GM04503 (cell line): ENCODE results near the gene CEP85L.

Experiments
- DNase-seq: peaks from one replicate; pipeline ENCODE4 v3.0.0-alpha.2; 2012; ENCODE audit warnings: low read depth

CEP85L gene

DNA sequence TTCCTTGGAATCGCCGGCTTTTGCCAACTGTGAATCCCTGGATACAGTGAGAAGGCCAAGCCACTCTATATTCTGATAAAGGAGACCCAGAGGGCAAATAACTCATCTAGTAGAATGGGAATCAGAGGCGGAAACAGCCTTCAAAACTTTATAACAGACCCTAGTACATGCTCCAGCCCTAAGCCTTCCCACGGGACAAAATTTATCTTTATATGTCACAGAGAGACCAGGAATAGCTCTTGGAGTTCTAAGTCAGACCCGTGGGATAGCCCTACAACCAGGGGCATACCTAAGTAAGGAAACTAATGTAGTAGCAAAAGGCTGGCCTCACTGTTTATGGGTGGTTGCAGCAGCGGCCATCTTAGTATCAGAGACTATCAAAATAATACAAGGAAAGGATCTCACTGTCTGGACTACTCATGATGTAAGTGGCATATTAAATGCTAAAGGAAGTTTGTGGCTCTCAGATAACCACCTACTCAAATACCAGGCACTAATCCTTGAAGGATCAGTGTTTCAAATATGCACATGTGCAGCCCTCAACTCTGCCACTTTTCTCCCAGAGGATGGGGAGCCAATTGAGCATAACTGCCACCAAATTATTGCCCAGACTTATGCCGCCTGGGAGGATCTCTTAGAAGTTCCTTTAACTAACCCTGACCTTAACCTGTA, 29.5 kb downstream of the CEP85L start:
- no peak for DNase-seq

GRCh38 chr6:118620202-118620601, 31.2 kb downstream of the CEP85L start:
- DNase-seq: no peak

DNA sequence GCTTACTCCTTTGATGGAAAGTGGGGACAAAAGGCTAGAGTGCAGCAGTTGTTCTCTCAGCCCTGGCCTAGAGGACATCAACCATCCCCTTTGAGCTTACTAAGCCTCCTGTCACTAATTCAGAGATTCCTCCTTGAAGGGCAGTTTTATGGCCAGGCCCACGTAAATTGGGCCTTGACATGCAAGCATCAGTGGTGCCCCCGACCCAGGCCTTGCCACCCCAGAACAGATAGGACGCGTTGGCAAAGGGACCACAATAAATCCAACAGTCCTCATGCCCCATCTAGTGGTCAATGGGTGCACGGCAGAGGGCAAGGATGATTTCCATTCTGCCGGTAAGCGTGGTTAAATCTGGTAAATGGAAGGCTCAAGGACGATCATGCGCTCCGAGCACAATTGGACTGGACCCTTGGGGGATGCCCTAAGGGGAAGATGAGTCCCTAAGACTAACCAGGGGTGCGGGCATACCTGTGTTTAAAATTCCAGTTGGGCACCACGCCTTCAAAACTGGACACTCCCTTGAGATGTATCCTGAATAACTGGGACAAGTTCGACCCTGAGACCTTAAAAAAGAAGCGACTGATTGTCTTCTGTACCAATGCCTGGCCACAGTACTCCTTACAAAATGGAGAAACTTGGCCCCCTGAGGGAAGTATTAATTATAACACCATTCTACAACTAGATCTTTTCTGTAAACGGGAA, 32.6 kb downstream of the CEP85L start:
- no peak for DNase-seq

DNA sequence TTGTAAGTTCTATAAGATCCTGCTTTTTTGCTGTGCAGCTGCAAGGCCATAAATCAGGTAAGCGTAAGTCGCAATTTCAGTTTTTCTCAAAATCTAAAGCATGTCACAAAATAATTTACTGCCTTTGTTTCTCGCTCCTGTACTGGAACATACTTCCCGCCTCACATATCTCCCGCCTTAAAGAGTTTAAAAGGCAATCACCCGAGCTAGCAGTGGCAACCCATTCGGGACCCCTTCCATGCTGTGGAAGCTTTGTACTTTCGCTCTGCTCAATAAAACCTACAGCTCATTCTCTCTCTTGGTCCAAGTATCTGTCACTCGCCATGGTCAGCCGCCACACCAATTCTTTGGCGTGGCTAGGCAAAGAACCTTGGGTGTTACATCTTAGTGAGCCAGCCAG, 34.0 kb downstream of the CEP85L start:
- no peak for DNase-seq

GRCh38 chr6:118611334-118611733, 40.1 kb downstream of the CEP85L start:
- no peak for DNase-seq

GRCh38 chr6:118606858-118607257, 44.5 kb downstream of the CEP85L start:
- no peak for DNase-seq

DNA sequence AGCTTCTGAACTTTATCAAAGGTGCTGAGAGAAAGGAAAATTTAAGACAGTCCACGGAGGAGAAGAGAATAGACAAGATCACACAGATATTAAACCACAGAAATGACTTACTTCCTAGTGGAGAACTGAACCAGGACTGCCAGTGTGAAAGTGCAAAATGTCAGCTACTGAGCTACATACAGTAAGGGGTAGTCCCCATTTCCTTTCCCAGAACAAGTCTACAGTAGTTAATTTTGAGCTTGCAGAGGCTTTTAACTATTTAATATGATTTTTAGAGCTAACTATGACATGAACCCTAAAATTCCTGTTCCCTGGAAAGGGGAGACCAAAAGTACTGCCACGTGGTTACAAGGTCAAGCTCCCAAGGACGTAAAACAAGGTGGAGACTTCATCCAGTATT, 45.1 kb downstream of the CEP85L start:
- no peak for DNase-seq

DNA sequence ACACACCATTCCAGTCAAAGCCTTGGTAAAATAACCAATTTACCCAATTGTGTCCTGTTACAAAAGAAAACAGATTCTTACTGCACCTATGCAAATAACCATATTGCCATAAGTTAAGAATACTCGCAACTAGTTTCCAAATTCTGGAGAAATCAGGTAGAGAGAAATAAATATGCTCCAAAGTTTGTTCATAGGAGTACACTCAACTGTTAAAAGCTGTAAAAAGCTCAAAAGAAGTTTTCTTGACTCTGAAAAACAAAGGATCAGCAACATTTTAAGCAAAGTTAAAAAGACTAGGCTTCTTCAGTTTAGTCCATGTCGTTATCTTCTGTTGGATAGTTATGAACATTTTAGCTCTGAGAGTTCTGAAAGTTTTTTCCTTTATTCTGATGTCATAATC, 48.0 kb downstream of the CEP85L start:
- no peak for DNase-seq

GRCh38 chr6:118602300-118602699, 49.1 kb downstream of the CEP85L start:
- no peak for DNase-seq

DNA sequence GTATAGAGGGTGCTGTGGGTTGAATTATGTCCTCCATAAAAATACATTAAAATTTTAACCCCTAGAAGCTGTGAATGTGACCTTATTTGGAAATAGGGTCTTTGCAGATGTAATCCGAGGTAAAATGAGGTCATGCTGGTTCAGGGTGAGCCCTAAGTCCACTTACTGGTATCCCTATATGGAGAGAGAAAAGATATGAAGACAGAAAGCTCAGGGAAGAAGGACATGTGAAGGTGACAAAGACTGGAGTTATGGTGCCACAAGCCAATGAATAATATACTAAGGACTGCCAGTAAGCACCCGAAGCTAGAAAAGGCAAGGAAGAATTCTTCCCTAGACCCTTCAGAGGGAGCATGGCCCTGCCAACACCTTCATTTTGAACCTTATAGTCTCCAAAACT, 53.1 kb downstream of the CEP85L start:
- no peak for DNase-seq

DNA sequence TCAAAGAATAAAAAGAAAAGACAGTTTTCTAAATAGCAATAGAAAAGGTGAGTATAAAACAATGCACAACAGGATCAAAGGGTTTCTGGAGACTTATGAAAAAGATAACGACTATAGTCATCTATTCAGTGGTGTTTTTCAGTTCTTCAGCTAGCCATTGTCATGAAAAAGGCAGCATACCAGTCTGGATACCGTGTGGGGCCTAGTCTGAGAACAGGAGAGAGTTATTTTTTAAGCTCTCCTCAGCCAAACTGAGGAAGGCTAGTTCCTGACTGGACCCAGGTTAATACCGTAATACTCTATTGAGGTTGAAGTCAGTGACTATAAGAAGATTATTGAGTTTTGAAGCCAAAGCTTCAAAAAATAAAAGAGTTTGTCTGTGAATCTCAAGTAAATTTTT, 53.8 kb downstream of the CEP85L start:
- DNase-seq: no peak

DNA sequence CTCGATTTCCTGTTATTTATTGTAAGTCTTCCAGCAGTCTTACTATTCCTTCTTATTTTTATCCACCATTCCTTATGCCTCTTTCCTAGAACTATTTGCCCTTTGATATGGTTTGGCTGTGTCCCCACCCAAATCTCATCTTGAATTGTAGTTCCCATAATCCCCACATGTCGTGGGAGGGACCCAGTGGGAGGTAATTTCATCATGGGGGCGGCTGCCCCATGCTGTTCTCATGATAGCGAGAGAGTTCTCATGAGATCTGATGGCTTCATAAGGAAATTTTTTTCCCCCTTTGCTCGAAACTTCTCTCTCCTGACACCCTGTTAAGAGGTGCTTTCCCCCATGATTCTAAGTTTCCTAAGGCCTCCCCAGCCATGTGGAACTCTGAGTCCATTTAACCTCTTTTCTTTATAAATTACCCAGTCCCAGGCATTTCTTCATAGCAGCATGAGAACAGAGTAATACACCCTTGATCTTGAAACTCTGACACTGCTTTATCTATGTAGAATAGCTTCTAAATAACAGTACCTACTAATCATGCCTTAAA, 54.5 kb downstream of the CEP85L start:
- no peak for DNase-seq

GRCh38 chr6:118594877-118595276, 56.5 kb downstream of the CEP85L start:
- DNase-seq: no peak

- DNase-seq: no peak
These were observed 59.5 kb downstream of the CEP85L start for GRCh38 chr6:118591897-118592296.

GRCh38 chr6:118589649-118590365, 61.6 kb downstream of the CEP85L start:
- DNase-seq: no peak

DNA sequence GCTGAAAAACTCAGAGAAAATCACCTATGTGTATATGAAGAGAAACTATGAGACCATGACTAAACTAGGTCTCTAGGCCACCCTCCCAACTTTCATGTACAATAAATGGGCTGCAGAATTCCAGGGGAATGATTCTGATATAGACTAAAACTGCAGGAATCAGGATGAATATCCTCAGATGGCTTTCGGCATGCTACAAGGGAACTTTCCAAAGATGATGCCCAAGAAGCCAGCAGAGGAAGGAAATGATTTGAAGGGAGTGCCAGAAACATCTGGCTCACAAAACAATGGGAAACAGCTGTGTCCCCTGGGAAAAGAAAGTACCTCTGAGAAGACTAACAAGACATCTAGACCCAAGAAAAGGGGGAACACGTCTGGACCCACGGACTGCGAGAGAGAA, 62.2 kb downstream of the CEP85L start:
- DNase-seq: no peak

DNA sequence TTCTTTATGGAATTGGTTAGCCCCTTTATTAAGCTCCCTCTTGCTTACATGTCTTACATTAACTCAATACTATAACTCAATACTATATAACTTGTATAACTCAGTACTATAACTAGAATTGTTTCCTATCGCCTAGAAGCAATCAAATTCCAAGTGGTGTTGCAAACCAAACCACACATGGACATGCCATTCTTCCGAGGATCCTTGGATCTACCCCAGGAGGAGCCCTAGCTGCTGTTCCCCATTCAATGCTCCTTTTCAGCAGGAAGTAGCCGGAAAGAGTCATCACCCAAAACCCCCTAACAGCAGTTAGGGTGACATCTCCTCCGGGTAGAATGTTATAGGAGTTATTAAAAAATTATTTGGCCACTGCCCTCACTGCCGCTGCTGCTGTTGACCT, 62.8 kb downstream of the CEP85L start:
- DNase-seq: no peak

DNA sequence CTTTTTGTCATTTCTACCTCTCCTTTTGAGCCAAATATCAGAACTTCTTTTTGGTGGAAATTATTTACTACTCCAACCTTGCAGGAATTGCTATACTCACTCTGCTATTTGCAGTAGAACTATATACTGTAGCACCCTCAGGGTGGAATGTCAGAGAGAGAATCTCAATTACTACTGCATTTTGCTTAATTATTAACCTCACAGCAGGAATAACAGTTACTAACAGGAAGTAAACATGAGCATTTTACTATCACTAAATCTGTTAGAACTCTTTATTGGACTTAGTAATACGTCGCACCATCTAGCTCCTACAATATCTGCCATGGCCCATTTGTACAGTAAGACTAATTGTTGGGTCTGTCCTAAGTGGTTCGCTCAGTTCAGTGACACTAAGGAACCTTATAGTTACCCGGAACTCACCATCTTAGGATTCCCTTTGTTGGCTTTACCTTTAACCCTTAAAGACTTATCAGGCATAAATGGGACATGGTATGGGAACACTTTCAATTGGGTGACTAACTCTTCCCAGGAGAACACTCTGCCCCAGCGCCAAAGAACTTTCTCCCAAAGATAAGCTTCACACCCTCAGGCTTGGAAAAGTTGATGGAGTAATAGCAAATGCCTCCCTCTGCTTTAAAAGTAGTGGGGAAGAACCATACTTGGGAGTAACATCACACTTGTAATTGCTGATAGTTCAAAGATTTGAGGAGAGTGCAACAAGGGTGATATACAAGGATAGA, 64.5 kb downstream of the CEP85L start:
- DNase-seq: no peak

GRCh38 chr6:118584911-118585310, 66.5 kb downstream of the CEP85L start:
- DNase-seq: no peak

DNA sequence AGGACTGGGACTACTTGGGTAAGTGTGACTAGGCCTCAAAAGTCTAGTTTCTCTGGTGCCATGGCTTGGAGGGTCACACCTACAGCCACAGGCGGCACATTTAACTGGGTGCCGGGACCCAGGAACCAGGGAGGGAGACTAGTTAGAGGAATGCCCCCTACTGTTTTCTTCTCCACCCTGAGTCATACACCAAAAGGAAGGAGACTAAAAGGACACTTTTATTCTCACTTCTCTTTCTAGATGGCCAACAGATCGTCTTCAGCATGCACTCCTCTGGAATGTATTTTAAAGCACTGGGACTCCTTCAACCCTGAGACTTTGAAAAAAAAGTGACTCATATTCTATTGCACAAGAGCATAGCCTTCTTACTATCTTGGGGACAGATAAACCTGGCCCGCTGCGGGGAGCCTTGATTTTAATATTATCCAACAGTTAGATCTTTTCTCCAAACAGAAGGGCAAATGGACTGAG, 69.9 kb downstream of the CEP85L start:
- peak; percentile 64 for DNase-seq

DNA sequence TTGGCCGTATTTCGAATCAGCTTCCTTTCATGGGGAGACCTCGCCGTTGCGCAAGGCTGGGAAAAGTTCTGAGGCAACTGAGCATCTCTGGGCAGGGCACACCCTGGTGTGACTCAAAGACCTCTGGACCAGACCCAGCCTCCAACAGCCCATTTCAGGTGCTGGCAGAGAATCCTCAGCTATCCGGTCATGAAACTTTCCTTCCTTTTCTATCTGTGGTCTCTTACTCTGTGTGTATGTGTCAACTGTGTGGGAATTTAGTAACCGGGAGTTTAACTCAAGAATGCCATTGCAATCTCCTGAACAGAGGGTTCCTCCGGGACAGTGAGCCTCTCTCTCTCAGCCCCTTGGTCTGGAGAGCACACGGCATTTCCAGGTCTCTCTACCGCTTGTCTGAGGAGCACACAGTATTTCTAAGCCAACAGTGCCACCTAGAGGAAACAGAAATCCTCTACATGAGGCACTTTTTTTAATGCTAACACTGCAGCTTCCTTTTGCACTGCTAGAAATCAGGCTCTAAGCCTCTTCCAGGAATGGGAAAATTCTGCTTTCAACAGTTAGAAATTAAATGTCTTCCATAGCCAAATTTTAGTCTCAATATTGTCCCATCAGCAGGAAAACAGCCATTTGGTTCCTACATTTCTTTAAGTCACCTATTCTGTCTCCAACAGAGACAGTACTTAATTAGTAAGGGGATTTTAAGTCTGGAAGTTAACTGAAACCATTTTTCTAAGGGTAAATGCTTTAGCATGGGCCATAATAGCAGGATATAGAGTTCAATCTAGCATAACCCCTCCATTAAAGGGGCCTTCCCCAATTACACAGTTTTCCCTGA, 70.6 kb downstream of the CEP85L start:
- peak; percentile 81 for DNase-seq
